C4-2B (cell line): ENCODE data around the gene PURA.

Experiments used
- H3K27ac ChIP-seq: fragments of 450-650 bp; 2 replicates; pipeline ENCODE4 v1.5.1; 2017
- ZFX ChIP-seq: fragments of 450-650 bp; IDR thresholded peaks from 2 replicates; pipeline ENCODE4 v1.6.1; 2017
- TF ChIP-seq, protein P1 (sequence below): fragments of 450-650 bp; conservative IDR thresholded peaks from 2 replicates; pipeline ENCODE4 v1.5.1; 2017; ENCODE audit warnings: mild to moderate bottlenecking

The PURA gene

DNA sequence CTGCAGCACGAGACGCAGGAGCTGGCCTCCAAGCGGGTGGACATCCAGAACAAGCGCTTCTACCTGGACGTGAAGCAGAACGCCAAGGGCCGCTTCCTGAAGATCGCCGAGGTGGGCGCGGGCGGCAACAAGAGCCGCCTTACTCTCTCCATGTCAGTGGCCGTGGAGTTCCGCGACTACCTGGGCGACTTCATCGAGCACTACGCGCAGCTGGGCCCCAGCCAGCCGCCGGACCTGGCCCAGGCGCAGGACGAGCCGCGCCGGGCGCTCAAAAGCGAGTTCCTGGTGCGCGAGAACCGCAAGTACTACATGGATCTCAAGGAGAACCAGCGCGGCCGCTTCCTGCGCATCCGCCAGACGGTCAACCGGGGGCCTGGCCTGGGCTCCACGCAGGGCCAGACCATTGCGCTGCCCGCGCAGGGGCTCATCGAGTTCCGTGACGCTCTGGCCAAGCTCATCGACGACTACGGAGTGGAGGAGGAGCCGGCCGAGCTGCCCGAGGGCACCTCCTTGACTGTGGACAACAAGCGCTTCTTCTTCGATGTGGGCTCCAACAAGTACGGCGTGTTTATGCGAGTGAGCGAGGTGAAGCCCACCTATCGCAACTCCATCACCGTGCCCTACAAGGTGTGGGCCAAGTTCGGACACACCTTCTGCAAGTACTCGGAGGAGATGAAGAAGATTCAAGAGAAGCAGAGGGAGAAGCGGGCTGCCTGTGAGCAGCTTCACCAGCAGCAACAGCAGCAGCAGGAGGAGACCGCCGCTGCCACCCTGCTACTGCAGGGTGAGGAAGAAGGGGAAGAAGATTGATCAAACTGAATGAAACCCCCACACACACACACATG is 654 bp downstream of the PURA start:
- peak overlapping the region; percentile 85 for H3K27ac ChIP-seq
- TF ChIP-seq, protein P1, sequence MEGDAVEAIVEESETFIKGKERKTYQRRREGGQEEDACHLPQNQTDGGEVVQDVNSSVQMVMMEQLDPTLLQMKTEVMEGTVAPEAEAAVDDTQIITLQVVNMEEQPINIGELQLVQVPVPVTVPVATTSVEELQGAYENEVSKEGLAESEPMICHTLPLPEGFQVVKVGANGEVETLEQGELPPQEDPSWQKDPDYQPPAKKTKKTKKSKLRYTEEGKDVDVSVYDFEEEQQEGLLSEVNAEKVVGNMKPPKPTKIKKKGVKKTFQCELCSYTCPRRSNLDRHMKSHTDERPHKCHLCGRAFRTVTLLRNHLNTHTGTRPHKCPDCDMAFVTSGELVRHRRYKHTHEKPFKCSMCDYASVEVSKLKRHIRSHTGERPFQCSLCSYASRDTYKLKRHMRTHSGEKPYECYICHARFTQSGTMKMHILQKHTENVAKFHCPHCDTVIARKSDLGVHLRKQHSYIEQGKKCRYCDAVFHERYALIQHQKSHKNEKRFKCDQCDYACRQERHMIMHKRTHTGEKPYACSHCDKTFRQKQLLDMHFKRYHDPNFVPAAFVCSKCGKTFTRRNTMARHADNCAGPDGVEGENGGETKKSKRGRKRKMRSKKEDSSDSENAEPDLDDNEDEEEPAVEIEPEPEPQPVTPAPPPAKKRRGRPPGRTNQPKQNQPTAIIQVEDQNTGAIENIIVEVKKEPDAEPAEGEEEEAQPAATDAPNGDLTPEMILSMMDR: no peak
- peak; percentile 71 for TF ChIP-seq ZFX

DNA sequence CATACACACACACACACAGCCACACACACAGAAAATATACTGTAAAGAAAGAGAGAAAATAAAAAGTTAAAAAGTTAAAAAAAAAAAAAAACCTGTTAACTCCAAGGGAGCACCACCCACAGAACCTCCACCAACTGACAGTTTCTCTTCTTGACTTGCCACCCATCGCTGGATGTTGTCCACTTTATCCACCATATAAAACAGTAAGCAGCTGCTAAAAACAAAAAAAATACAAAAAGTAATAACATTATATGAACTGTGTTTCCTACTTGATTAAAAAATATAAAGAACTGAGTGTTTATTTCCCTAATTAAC is 1.2 kb downstream of the PURA start:
- H3K27ac ChIP-seq: peak overlapping the region; percentile 85
- no peak for TF ChIP-seq ZFX
- TF ChIP-seq, protein P1: no peak

DNA sequence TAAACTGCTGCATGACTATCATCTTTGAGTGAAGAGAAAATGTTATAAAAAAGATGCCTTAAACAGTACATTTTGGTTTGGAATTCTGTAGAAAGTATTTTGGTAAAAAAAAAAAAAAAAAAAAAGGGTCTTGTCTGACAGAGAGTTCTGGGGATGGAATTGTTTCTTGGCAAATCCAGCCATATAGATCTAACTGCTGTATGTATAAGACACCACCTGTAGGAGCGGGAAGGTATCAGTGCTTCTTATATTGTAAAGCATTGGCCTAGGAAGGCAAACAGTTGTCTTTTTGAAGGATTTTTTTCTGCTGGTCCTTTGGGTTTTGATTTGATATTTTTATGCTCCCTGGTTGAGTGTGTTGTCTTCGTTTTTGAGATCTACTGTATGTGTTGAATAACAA is 2.8 kb downstream of the PURA start:
- TF ChIP-seq, protein P1: peak; percentile 25
- TF ChIP-seq ZFX: no peak
- H3K27ac ChIP-seq: no peak overlapping the region

DNA sequence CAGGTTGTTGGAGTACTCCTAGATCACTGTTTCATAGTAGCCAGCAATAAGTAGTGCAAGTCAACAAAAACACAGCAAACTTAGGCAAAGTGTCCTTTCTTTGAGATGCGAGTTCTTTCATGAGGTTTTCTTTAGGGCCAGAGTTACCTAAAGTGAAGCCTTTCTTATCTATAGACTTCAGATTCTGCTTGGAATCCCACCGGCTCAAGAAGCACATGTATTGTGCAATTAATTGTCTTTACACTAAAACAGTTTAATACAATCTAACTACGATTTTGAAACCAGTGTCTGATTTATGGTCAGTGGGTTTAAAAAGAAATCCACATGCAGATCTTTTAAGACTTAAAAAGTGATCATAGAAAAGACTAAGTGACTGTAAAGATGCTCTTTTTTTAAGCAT is 3.6 kb downstream of the PURA start:
- H3K27ac ChIP-seq: no peak overlapping the region

DNA sequence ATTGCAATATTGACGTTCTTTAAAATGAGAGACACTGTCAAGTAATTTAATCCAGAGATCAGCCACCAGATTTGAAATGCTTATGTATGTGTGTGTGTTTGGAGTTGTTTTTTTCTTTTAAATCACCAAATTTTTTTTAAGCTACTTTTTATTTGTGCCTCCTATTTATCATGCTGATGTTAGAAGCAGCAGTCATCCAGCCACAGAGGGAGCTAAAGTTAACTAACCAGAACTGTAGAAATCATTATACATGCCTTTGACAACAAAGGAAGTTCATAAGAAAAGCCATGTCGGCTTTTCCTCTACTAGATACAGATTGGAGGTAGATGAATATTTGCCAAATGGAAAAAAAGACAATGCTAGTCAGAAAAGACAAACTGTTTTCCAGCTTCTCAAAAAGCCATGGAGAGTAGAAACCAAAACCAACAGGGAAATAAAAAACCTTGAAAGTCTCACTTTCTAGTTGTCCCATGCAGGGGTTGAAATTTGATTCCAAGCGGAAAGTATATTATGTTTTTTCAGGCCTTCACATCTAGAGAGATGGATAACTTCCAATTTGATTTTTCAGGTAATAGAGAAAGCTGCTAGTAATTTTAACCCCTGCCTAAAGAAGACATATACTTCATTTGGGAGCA is 4.5 kb downstream of the PURA start:
- TF ChIP-seq, protein P1: peak; percentile 51
- no peak for TF ChIP-seq ZFX
- no peak overlapping the region for H3K27ac ChIP-seq

More for the DNA sequence above, 3.6 kb downstream of the PURA start:
- no peak for TF ChIP-seq ZFX
- TF ChIP-seq, protein P1: no peak

DNA sequence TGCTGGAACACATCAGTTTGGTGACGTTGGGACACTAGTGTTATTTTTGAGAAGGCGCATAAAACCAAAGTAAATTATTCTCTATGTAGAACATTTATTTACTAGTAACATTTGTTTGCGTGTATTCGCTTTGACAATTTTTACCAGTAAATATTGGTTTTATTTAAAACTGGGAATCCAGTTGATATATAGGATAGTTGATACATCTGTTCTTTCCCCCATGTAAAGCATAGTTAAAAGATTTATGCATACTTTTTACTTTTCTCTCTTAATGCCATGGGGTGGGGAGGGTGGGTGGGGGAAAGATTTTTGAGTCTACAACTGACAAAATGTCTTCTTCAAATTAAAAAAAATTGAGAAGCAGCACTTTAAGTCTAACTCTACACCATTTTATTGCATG is 11.7 kb downstream of the PURA start, which contains the start of gene IGIP:
Gene IGIP (plus strand): TSS at position 301 of the 400 bp plus-strand sequence. CDS start 2,540 bp downstream, outside the sequence.
- TF ChIP-seq, protein P1: no peak
- no peak for TF ChIP-seq ZFX
- peak within 1 kb of the TSS; percentile 74 for H3K27ac ChIP-seq

DNA sequence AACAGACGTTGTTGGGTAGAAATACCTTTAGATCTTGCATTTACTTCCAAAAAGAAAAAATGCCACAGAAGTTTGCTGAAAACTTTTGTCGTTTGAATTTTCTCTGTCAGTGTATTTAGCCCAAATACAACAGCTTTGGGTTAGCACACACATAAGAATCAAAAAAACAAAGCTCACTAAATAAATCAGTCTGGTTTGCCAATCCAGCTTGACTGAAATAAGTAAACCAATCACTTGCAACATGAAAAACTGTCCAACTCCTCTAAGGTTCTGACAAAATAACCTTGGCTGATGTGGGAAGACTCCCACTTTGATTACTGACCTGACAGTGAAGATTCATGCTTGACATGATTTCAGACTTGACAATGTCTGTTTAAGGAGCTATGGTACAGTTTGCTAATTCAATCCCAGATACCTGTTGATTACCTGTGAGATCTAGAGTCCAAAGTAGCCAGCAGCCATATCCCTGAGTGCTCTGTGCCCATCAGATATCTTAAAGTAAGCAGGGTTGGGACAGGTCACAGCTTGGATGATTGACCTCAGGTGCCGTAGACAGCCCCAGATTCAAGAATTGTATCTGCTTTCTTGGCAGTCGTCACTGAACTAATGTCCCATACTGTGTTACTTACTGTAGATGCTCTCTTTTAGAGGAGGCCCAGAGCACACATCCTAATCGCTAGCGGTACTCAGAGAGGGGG is 12.6 kb downstream of the PURA start:
- TF ChIP-seq, protein P1: no peak
- no peak for TF ChIP-seq ZFX
- H3K27ac ChIP-seq: peak overlapping the region; percentile 74
